K562 (cell line): Measurements from ENCODE around the gene CAPN8. TPM values are rescaled to one million over a fixed set of nuclear protein-coding genes. Genes with fewer than 3 reads are reported as not detected.

Source experiments
- BACH1 ChIP-seq: fragments of 200-800 bp; sonication (Bioruptor generic); IDR thresholded peaks from 2 replicates; pipeline ENCODE4 v1.6.1; 2016; ENCODE audit warnings: missing genetic modification characterization, missing compliant biosample characterization
- CHCHD3 ChIP-seq: fragments of 250-450 bp; sonication (Bioruptor Pico); IDR thresholded peaks from 2 replicates; pipeline ENCODE4 v2.1.2; 2022; ENCODE audit warnings: mild to moderate bottlenecking
- CTBP1 ChIP-seq: fragments of 450-650 bp; IDR thresholded peaks from 2 replicates; pipeline ENCODE4 v1.6.1; 2016; ENCODE audit warnings: borderline replicate concordance
- E2F3 ChIP-seq: fragments of 250-450 bp; sonication (Bioruptor Pico); IDR thresholded peaks from 2 replicates; pipeline ENCODE4 v1.4.0; 2020; ENCODE audit warnings: mild to moderate bottlenecking
- ELF4 ChIP-seq: fragments of 450-650 bp; formaldehyde crosslinking; IDR thresholded peaks from 2 replicates; pipeline ENCODE4 v1.4.0; 2022; ENCODE audit warnings: missing genetic modification characterization
- FIP1L1 ChIP-seq: fragments of 200-400 bp; formaldehyde crosslinking; IDR thresholded peaks from 2 replicates; pipeline ENCODE4 v1.6.1; 2018; ENCODE audit warnings: mild to moderate bottlenecking, low read depth, low read length; ENCODE audit not compliant: poor library complexity, severe bottlenecking
- FOSL1 ChIP-seq: fragments of 200-800 bp; sonication (Bioruptor generic); conservative IDR thresholded peaks from 2 replicates; pipeline ENCODE4 v1.6.1; 2016; ENCODE audit warnings: missing genetic modification characterization, missing compliant biosample characterization
- GABPA ChIP-seq: fragments of 200-800 bp; sonication (Bioruptor generic); conservative IDR thresholded peaks from 2 replicates; pipeline ENCODE4 v1.6.1; 2016; ENCODE audit warnings: low read depth, missing genetic modification characterization, missing compliant biosample characterization
- GATAD2B ChIP-seq: fragments of 450-650 bp; IDR thresholded peaks from 2 replicates; pipeline ENCODE4 v1.6.1; 2017; ENCODE audit warnings: mild to moderate bottlenecking, borderline replicate concordance
- JUND ChIP-seq, 2 experiments: IDR thresholded peaks; 2 replicates in 1 of 2; 3 replicates in 1 of 2; pipeline ENCODE4 v1.6.1; 2011; ENCODE audit warnings: borderline replicate concordance in 2 of 2, low read depth in 2 of 2, low read length in 2 of 2, improper control_type of control experiment in 1 of 2, missing biosample characterization in 1 of 2, missing genetic modification characterization in 1 of 2, missing genetic modification reagents in 1 of 2
- SMAD2 ChIP-seq: fragments of 150-350 bp; IDR thresholded peaks from 2 replicates; pipeline ENCODE4 v1.6.1; 2014; ENCODE audit warnings: low read depth, mild to moderate bottlenecking, low read length
- TCF7L2 ChIP-seq: fragments of 150-350 bp; IDR thresholded peaks from 2 replicates; pipeline ENCODE4 v1.6.1; 2016; ENCODE audit warnings: low read depth, mild to moderate bottlenecking, low read length, moderate library complexity
- TCFL5 ChIP-seq: fragments of 250-450 bp; sonication (Bioruptor Pico); conservative IDR thresholded peaks from 2 replicates; pipeline ENCODE4 v1.6.1; 2021; ENCODE audit warnings: mild to moderate bottlenecking, moderate library complexity, matching md5 sums
- ZNF668 ChIP-seq: fragments of 250-450 bp; sonication (Bioruptor Pico); IDR thresholded peaks from 2 replicates; pipeline ENCODE4 v1.8.0; 2022; ENCODE audit warnings: mild to moderate bottlenecking, inconsistent platforms
- ZNF696 ChIP-seq: fragments of 250-450 bp; sonication (Bioruptor Pico); conservative IDR thresholded peaks from 2 replicates; pipeline ENCODE4 v1.4.0; 2020; ENCODE audit warnings: mild to moderate bottlenecking, moderate library complexity
- polyA plus RNA-seq, 8 experiments: library from polyadenylated mRNA; depleted of rRNA in 4 of 8; stranded (reverse) in 5 of 8; unstranded in 3 of 8; fragments of >200 nt; fragmentation: Nextera tagmentation in 2 of 8; fragmentation: Illumina TruSeq in 1 of 8; extraction: Ambion mirVana in 2 of 8; extraction: Trizol in 1 of 8; gene quantifications; 2 replicates each; pipeline versions ENCODE4 v1.2.1 to v1.2.3, GENCODE V29; 2011 to 2014; ENCODE audit warnings: inconsistent platforms in 1 of 8, missing spikeins in 1 of 8
- total RNA-seq, 7 experiments: library from RNA; depleted of rRNA in 6 of 7; stranded (reverse); fragments of >200 nt in 6 of 7; fragmentation: Illumina TruSeq in 2 of 7; extraction: Trizol in 2 of 7; gene quantifications; 2 replicates each; pipeline versions ENCODE4 v1.2.1 to v1.2.3, GENCODE V29; 2011 to 2021; ENCODE audit warnings: low replicate concordance in 1 of 7
- TF ChIP-seq, protein P1 (sequence below), 2 experiments: fragments of 450-650 bp; conservative IDR thresholded peaks; 2 replicates each; pipeline ENCODE4 v1.6.1; 2017; ENCODE audit warnings: mild to moderate bottlenecking in 2 of 2, moderate library complexity in 2 of 2
- TF ChIP-seq, protein P2 (sequence below): sonication (generic); formaldehyde crosslinking; IDR thresholded peaks from 2 replicates; pipeline ENCODE4 v1.8.0; 2022; ENCODE audit warnings: mild to moderate bottlenecking, missing genetic modification reagents
- TF ChIP-seq, protein P3 (sequence below): sonication (generic); formaldehyde crosslinking; IDR thresholded peaks from 2 replicates; pipeline ENCODE4 v1.8.0; 2022; ENCODE audit warnings: missing genetic modification reagents, mild to moderate bottlenecking, moderate library complexity, borderline replicate concordance
- TF ChIP-seq, protein P4 (sequence below), 2 experiments: IDR thresholded peaks; 2 replicates each; pipeline ENCODE4 v1.6.1; 2011; ENCODE audit warnings: borderline replicate concordance in 1 of 2, control low read depth in 1 of 2, low read depth in 1 of 2, low read length in 1 of 2, mild to moderate bottlenecking in 1 of 2, mixed read lengths in 1 of 2, moderate library complexity in 1 of 2; ENCODE audit not compliant: insufficient read depth in 1 of 2, insufficient read length in 1 of 2, poor library complexity in 1 of 2, severe bottlenecking in 1 of 2; ENCODE audit errors: extremely low read depth in 1 of 2
- TF ChIP-seq, protein P5 (sequence below), 2 experiments: fragments of 200-800 bp in 1 of 2; sonication (Bioruptor generic) in 1 of 2; sonication (generic) in 1 of 2; formaldehyde crosslinking in 1 of 2; IDR thresholded peaks in 1 of 2; conservative IDR thresholded peaks in 1 of 2; 2 replicates each; pipeline versions ENCODE4 v1.5.0 to v1.6.1; 2016 to 2020; ENCODE audit warnings: missing compliant biosample characterization in 1 of 2, missing genetic modification characterization in 1 of 2, missing genetic modification reagents in 1 of 2

CAPN8 gene
- total and polyA plus RNA-seq, 9 of the 15 experiments (the other 6 are each of a cell fraction or from before 2014, with no cell fraction given), result 0.06 TPM; not detected in 8

DNA sequence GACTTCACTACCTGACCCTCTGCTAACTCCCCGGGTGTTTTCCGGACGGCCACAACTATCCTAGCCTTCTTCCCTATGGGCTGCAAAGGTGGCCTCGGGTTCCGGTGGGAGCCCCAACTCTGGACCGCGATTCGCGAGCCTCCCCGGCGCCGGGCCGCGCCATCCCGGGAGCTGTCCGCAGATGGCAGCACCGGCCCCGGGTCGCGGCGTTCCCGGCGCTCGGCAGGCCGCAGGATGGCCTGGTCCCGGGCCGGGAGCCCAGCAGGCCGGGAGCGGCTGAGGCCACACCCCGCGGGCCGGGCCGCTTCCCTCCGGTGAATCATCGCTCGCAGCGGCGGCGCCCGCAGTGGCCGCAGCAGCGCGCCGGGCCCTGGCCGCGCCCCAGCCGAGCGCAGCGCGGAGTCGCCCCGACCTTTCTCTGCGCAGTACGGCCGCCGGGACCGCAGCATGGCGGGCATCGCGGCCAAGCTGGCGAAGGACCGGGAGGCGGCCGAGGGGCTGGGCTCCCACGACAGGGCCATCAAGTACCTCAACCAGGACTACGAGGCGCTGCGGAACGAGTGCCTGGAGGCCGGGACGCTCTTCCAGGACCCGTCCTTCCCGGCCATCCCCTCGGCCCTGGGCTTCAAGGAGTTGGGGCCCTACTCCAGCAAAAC lies 46.8 kb upstream of the CAPN8 start, which contains the start of gene CAPN2 (continued):
- TF ChIP-seq, protein P1, sequence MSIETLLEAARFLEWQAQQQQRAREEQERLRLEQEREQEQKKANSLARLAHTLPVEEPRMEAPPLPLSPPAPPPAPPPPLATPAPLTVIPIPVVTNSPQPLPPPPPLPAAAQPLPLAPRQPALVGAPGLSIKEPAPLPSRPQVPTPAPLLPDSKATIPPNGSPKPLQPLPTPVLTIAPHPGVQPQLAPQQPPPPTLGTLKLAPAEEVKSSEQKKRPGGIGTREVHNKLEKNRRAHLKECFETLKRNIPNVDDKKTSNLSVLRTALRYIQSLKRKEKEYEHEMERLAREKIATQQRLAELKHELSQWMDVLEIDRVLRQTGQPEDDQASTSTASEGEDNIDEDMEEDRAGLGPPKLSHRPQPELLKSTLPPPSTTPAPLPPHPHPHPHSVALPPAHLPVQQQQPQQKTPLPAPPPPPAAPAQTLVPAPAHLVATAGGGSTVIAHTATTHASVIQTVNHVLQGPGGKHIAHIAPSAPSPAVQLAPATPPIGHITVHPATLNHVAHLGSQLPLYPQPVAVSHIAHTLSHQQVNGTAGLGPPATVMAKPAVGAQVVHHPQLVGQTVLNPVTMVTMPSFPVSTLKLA (conservative IDR thresholded peaks at IDR 0.05), result 0 out of 4 replicates have a peak, but pooled peaks of 1 of the 2 experiments have one; percentile 32
- TF ChIP-seq, protein P2, sequence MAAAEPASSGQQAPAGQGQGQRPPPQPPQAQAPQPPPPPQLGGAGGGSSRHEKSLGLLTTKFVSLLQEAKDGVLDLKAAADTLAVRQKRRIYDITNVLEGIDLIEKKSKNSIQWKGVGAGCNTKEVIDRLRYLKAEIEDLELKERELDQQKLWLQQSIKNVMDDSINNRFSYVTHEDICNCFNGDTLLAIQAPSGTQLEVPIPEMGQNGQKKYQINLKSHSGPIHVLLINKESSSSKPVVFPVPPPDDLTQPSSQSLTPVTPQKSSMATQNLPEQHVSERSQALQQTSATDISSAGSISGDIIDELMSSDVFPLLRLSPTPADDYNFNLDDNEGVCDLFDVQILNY, result 0 out of 2 replicates have a peak, but pooled peaks have one; percentile 27
- TF ChIP-seq E2F3, result peak; percentile 80
- TF ChIP-seq ELF4, result no peak
- TF ChIP-seq CTBP1, result peak; percentile 99
- TF ChIP-seq ZNF668 (CRISPR knock-in tag), result no peak
- TF ChIP-seq FOSL1 (tag), result peak; percentile 96
- TF ChIP-seq GABPA, result 0 out of 2 replicates have a peak, but pooled peaks have one; percentile 26
- peak; percentile 90 for TF ChIP-seq JUND (IDR thresholded peaks at IDR 0.05; ENCODE audit: borderline replicate concordance, low read depth, low read length)
- TF ChIP-seq JUND (tag; IDR thresholded peaks at IDR 0.05; ENCODE audit: borderline replicate concordance, low read depth, low read length), result peak; percentile 80; the same call in 1 of the 3 replicates
- peak; percentile 96 for TF ChIP-seq GATAD2B
- TF ChIP-seq SMAD2, result no peak
- TF ChIP-seq TCF7L2, result no peak
- TF ChIP-seq TCFL5 (CRISPR knock-in tag), result no peak
- no peak for TF ChIP-seq BACH1
- no peak for TF ChIP-seq ZNF696 (CRISPR knock-in tag)
- TF ChIP-seq, protein P3, sequence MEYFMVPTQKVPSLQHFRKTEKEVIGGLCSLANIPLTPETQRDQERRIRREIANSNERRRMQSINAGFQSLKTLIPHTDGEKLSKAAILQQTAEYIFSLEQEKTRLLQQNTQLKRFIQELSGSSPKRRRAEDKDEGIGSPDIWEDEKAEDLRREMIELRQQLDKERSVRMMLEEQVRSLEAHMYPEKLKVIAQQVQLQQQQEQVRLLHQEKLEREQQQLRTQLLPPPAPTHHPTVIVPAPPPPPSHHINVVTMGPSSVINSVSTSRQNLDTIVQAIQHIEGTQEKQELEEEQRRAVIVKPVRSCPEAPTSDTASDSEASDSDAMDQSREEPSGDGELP (CRISPR knock-in tag), result no peak; the same call in 1 of the 2 replicates
- TF ChIP-seq FIP1L1, result peak; percentile 70
- TF ChIP-seq, protein P4, sequence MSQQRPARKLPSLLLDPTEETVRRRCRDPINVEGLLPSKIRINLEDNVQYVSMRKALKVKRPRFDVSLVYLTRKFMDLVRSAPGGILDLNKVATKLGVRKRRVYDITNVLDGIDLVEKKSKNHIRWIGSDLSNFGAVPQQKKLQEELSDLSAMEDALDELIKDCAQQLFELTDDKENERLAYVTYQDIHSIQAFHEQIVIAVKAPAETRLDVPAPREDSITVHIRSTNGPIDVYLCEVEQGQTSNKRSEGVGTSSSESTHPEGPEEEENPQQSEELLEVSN (IDR thresholded peaks at IDR 0.05; ENCODE audit: borderline replicate concordance in 1 of 2, extremely low read depth in 1 of 2, insufficient read depth in 1 of 2, insufficient read length in 1 of 2, low read depth in 1 of 2, low read length in 1 of 2, poor library complexity in 1 of 2, severe bottlenecking in 1 of 2), result peak; percentile 19 to 33
- TF ChIP-seq, protein P5, sequence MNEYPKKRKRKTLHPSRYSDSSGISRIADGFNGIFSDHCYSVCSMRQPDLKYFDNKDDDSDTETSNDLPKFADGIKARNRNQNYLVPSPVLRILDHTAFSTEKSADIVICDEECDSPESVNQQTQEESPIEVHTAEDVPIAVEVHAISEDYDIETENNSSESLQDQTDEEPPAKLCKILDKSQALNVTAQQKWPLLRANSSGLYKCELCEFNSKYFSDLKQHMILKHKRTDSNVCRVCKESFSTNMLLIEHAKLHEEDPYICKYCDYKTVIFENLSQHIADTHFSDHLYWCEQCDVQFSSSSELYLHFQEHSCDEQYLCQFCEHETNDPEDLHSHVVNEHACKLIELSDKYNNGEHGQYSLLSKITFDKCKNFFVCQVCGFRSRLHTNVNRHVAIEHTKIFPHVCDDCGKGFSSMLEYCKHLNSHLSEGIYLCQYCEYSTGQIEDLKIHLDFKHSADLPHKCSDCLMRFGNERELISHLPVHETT (CRISPR knock-in tag; conservative IDR thresholded peaks at IDR 0.05 in 1 of 2, IDR thresholded peaks at IDR 0.05 in 1 of 2), result peak in 1 of 2 experiments; percentile 96; a peak in 2 of 4 replicates
- TF ChIP-seq CHCHD3, result no peak
